Measurements from ENCODE around the gene VTA1. TPM values are rescaled to one million over a fixed set of nuclear protein-coding genes. Genes with fewer than 3 reads are reported as not detected.

Gene VTA1
- total and polyA plus RNA-seq, 7 experiments from 2014 or later: 13.6 to 97.2 (median 37.2) TPM

- no peaks in the 10 kb centered on the region for H3K36me3 Mint-ChIP-seq
- H3K4me3 Mint-ChIP-seq: no peak overlapping the region
- POLR2A ChIA-PET: no interaction called here
- no peaks in the 10 kb centered on the region for H3K27me3 ChIP-seq (ENCODE audit: control insufficient read depth in 2 of 2, insufficient read depth in 2 of 2, low read length in 2 of 2)
- H3K4me3 ChIP-seq (ENCODE audit: low read length): no peak overlapping the region
- no peaks in the 10 kb centered on the region for H3K9me3 Mint-ChIP-seq
- DNase-seq (no peak), ATAC-seq (no peak)
- no peaks in the 10 kb centered on the region for H3K4me1 ChIP-seq (ENCODE audit: control insufficient read depth in 2 of 2, insufficient read depth in 2 of 2, low read length in 2 of 2)
- H3K9me3 ChIP-seq (ENCODE audit: control insufficient read depth in 2 of 3, low read length in 3 of 3): no peaks in the 10 kb centered on the region
- peaks cover 0 to 6% (median 4%) of the 10 kb centered on the region in 5 donors for H3K27me3 Mint-ChIP-seq
- no peaks in the 10 kb centered on the region for H3K4me1 Mint-ChIP-seq
- no peak overlapping the region for H3K27ac ChIP-seq (ENCODE audit: low read depth, low read length)
- no peak overlapping the region for H3K27ac Mint-ChIP-seq
- H3K36me3 ChIP-seq (ENCODE audit: control insufficient read depth in 2 of 3, insufficient read depth in 3 of 3, low read length in 3 of 3): no peaks in the 10 kb centered on the region
- intact Hi-C loops (cut with micrococcal nuclease): no loop called here
- CTCF ChIA-PET: interaction anchor here (0.6 kb wide), 1 partner anchor 148 kb away, joined by 3 read pairs; no protein-coding TSS in a partner anchor
Observed at GRCh38 chr6:142246960-142247359, 99.9 kb downstream of the VTA1 start.

GRCh38 chr6:142249266-142249665, 102.2 kb downstream of the VTA1 start:
- peaks cover 0 to 4% (median 0%) of the 10 kb centered on the region in 5 donors for H3K36me3 Mint-ChIP-seq
- no peak for ATAC-seq
- intact Hi-C loops (cut with micrococcal nuclease): no loop called here
- no peak overlapping the region for H3K27ac Mint-ChIP-seq
- ChIA-PET CTCF (no interaction called here), POLR2A (no interaction called here)
- no peaks in the 10 kb centered on the region for H3K4me1 Mint-ChIP-seq
- Histone ChIP-seq H3K4me1 (ENCODE audit: control insufficient read depth in 2 of 2, insufficient read depth in 2 of 2, low read length in 2 of 2) (no peaks in the 10 kb centered on the region), H3K9me3 (ENCODE audit: control insufficient read depth in 2 of 3, low read length in 3 of 3) (no peaks in the 10 kb centered on the region), H3K36me3 (ENCODE audit: control insufficient read depth in 2 of 3, insufficient read depth in 3 of 3, low read length in 3 of 3) (no peaks in the 10 kb centered on the region), H3K27ac (ENCODE audit: low read depth, low read length) (no peak overlapping the region), H3K4me3 (ENCODE audit: low read length) (no peak overlapping the region), H3K27me3 (ENCODE audit: control insufficient read depth in 2 of 2, insufficient read depth in 2 of 2, low read length in 2 of 2) (no peaks in the 10 kb centered on the region)
- no peak for DNase-seq
- H3K27me3 Mint-ChIP-seq: peaks cover 0 to 11% (median 2%) of the 10 kb centered on the region in 5 donors
- H3K9me3 Mint-ChIP-seq: no peaks in the 10 kb centered on the region
- H3K4me3 Mint-ChIP-seq: no peak overlapping the region

GRCh38 chr6:142251930-142252445, 104.9 kb downstream of the VTA1 start:
- Histone ChIP-seq H3K36me3 (ENCODE audit: control insufficient read depth in 2 of 3, insufficient read depth in 3 of 3, low read length in 3 of 3) (no peaks in the 10 kb centered on the region), H3K27me3 (ENCODE audit: control insufficient read depth in 2 of 2, insufficient read depth in 2 of 2, low read length in 2 of 2) (no peaks in the 10 kb centered on the region), H3K27ac (ENCODE audit: low read depth, low read length) (no peak overlapping the region), H3K9me3 (ENCODE audit: control insufficient read depth in 2 of 3, low read length in 3 of 3) (no peaks in the 10 kb centered on the region), H3K4me3 (ENCODE audit: low read length) (no peak overlapping the region), H3K4me1 (ENCODE audit: control insufficient read depth in 2 of 2, insufficient read depth in 2 of 2, low read length in 2 of 2) (no peaks in the 10 kb centered on the region)
- Mint-ChIP-seq H3K4me1 (peaks cover 0 to 5% (median 0%) of the 10 kb centered on the region in 7 donors), H3K27ac (no peak overlapping the region), H3K27me3 (peaks cover 0 to 11% (median 2%) of the 10 kb centered on the region in 5 donors), H3K9me3 (no peaks in the 10 kb centered on the region), H3K4me3 (no peak overlapping the region), H3K36me3 (peaks cover 0 to 4% (median 0%) of the 10 kb centered on the region in 5 donors)
- DNase-seq: no peak
- intact Hi-C loops (cut with micrococcal nuclease): no loop called here
- CTCF ChIA-PET: no interaction called here
- ATAC-seq: no peak
- POLR2A ChIA-PET: no interaction called here

GRCh38 chr6:142254513-142254912, 107.5 kb downstream of the VTA1 start:
- POLR2A ChIA-PET: no interaction called here
- Histone ChIP-seq H3K9me3 (ENCODE audit: control insufficient read depth in 2 of 3, low read length in 3 of 3) (no peaks in the 10 kb centered on the region), H3K4me1 (ENCODE audit: control insufficient read depth in 2 of 2, insufficient read depth in 2 of 2, low read length in 2 of 2) (no peaks in the 10 kb centered on the region), H3K36me3 (ENCODE audit: control insufficient read depth in 2 of 3, insufficient read depth in 3 of 3, low read length in 3 of 3) (no peaks in the 10 kb centered on the region), H3K27me3 (ENCODE audit: control insufficient read depth in 2 of 2, insufficient read depth in 2 of 2, low read length in 2 of 2) (no peaks in the 10 kb centered on the region), H3K27ac (ENCODE audit: low read depth, low read length) (no peak overlapping the region), H3K4me3 (ENCODE audit: low read length) (no peak overlapping the region)
- intact Hi-C loops (cut with micrococcal nuclease): no loop called here
- no peak for DNase-seq
- no peak overlapping the region for H3K4me3 Mint-ChIP-seq
- peaks cover 0 to 5% (median 0%) of the 10 kb centered on the region in 7 donors for H3K4me1 Mint-ChIP-seq
- H3K27me3 Mint-ChIP-seq: peaks cover 0 to 11% (median 0%) of the 10 kb centered on the region in 5 donors
- CTCF ChIA-PET: interaction anchor here (0.7 kb wide), 1 partner anchor 36 kb away, joined by 3 read pairs; no protein-coding TSS in a partner anchor
- ATAC-seq: no peak
- H3K27ac Mint-ChIP-seq: no peak overlapping the region
- H3K36me3 Mint-ChIP-seq: peaks cover 0 to 4% (median 0%) of the 10 kb centered on the region in 5 donors
- H3K9me3 Mint-ChIP-seq: no peaks in the 10 kb centered on the region

GRCh38 chr6:142255785-142256184, 108.7 kb downstream of the VTA1 start:
- no peak for ATAC-seq
- intact Hi-C loops (cut with micrococcal nuclease): no loop called here
- H3K36me3 Mint-ChIP-seq: peaks cover 0 to 4% (median 0%) of the 10 kb centered on the region in 5 donors
- H3K4me3 Mint-ChIP-seq: no peak overlapping the region
- H3K27ac Mint-ChIP-seq: no peak overlapping the region
- H3K4me1 Mint-ChIP-seq: peaks cover 0 to 5% (median 0%) of the 10 kb centered on the region in 7 donors
- Histone ChIP-seq H3K9me3 (ENCODE audit: control insufficient read depth in 2 of 3, low read length in 3 of 3) (no peaks in the 10 kb centered on the region), H3K27me3 (ENCODE audit: control insufficient read depth in 2 of 2, insufficient read depth in 2 of 2, low read length in 2 of 2) (no peaks in the 10 kb centered on the region), H3K4me1 (ENCODE audit: control insufficient read depth in 2 of 2, insufficient read depth in 2 of 2, low read length in 2 of 2) (no peaks in the 10 kb centered on the region), H3K36me3 (ENCODE audit: control insufficient read depth in 2 of 3, insufficient read depth in 3 of 3, low read length in 3 of 3) (no peaks in the 10 kb centered on the region), H3K4me3 (ENCODE audit: low read length) (no peak overlapping the region), H3K27ac (ENCODE audit: low read depth, low read length) (no peak overlapping the region)
- H3K27me3 Mint-ChIP-seq: peaks cover 0 to 11% (median 0%) of the 10 kb centered on the region in 5 donors
- CTCF ChIA-PET: no interaction called here
- POLR2A ChIA-PET: no interaction called here
- H3K9me3 Mint-ChIP-seq: peaks cover 0 to 2% (median 0%) of the 10 kb centered on the region in 11 donors
- no peak for DNase-seq

GRCh38 chr6:142258305-142258704, 111.2 kb downstream of the VTA1 start:
- Histone ChIP-seq H3K27me3 (ENCODE audit: control insufficient read depth in 2 of 2, insufficient read depth in 2 of 2, low read length in 2 of 2) (no peaks in the 10 kb centered on the region), H3K4me3 (ENCODE audit: low read length) (no peak overlapping the region), H3K36me3 (ENCODE audit: control insufficient read depth in 2 of 3, insufficient read depth in 3 of 3, low read length in 3 of 3) (no peaks in the 10 kb centered on the region), H3K4me1 (ENCODE audit: control insufficient read depth in 2 of 2, insufficient read depth in 2 of 2, low read length in 2 of 2) (no peaks in the 10 kb centered on the region), H3K9me3 (ENCODE audit: control insufficient read depth in 2 of 3, low read length in 3 of 3) (no peaks in the 10 kb centered on the region), H3K27ac (ENCODE audit: low read depth, low read length) (no peak overlapping the region)
- Mint-ChIP-seq H3K27ac (no peak overlapping the region), H3K4me3 (no peak overlapping the region), H3K36me3 (no peaks in the 10 kb centered on the region), H3K27me3 (peaks cover 0 to 4% (median 0%) of the 10 kb centered on the region in 5 donors), H3K9me3 (peaks cover 0 to 4% (median 0%) of the 10 kb centered on the region in 11 donors), H3K4me1 (peaks cover 0 to 5% (median 0%) of the 10 kb centered on the region in 7 donors)
- no peak for ATAC-seq
- intact Hi-C loops (cut with micrococcal nuclease): no loop called here
- DNase-seq: no peak
- CTCF ChIA-PET: no interaction called here
- POLR2A ChIA-PET: interaction anchor here (0.7 kb wide), 1 partner anchor 29 kb away, joined by 4 read pairs; no protein-coding TSS in a partner anchor

GRCh38 chr6:142258757-142259156, 111.7 kb downstream of the VTA1 start:
- H3K27ac ChIP-seq (ENCODE audit: low read depth, low read length): no peak overlapping the region
- no peaks in the 10 kb centered on the region for H3K27me3 ChIP-seq (ENCODE audit: control insufficient read depth in 2 of 2, insufficient read depth in 2 of 2, low read length in 2 of 2)
- no peaks in the 10 kb centered on the region for H3K9me3 ChIP-seq (ENCODE audit: control insufficient read depth in 2 of 3, low read length in 3 of 3)
- intact Hi-C loops (cut with micrococcal nuclease): no loop called here
- peaks cover 0 to 4% (median 0%) of the 10 kb centered on the region in 11 donors for H3K9me3 Mint-ChIP-seq
- DNase-seq (no peak), ATAC-seq (no peak)
- no peaks in the 10 kb centered on the region for H3K4me1 ChIP-seq (ENCODE audit: control insufficient read depth in 2 of 2, insufficient read depth in 2 of 2, low read length in 2 of 2)
- H3K4me1 Mint-ChIP-seq: peaks cover 0 to 5% (median 0%) of the 10 kb centered on the region in 7 donors
- H3K4me3 Mint-ChIP-seq: no peak overlapping the region
- no peak overlapping the region for H3K27ac Mint-ChIP-seq
- no peak overlapping the region for H3K4me3 ChIP-seq (ENCODE audit: low read length)
- peaks cover 0 to 4% (median 0%) of the 10 kb centered on the region in 5 donors for H3K27me3 Mint-ChIP-seq
- ChIA-PET POLR2A (interaction anchor here (0.7 kb wide), 1 partner anchor 29 kb away, joined by 4 read pairs; no protein-coding TSS in a partner anchor), CTCF (no interaction called here)
- no peaks in the 10 kb centered on the region for H3K36me3 ChIP-seq (ENCODE audit: control insufficient read depth in 2 of 3, insufficient read depth in 3 of 3, low read length in 3 of 3)
- H3K36me3 Mint-ChIP-seq: no peaks in the 10 kb centered on the region
